HG03378 (cell line): ENCODE measurements around the gene FXYD3.
"Not testable (repeated sequence)": the region's sequence is repeated elsewhere in the genome, so short reads cannot be mapped to it uniquely, and the experiment has no call there.

ENCODE experiments used
- ATAC-seq: cut with Tn5 transposase; IDR thresholded peaks from one replicate; pipeline ENCODE4 v1.9.1; 2021; ENCODE audit warnings: mild to moderate bottlenecking, moderate library complexity; ENCODE audit not compliant: unreplicated experiment

FXYD3 gene

GRCh38 chr19:35123573-35123972 lies 8.0 kb downstream of the FXYD3 start:
- ATAC-seq: no peak

DNA sequence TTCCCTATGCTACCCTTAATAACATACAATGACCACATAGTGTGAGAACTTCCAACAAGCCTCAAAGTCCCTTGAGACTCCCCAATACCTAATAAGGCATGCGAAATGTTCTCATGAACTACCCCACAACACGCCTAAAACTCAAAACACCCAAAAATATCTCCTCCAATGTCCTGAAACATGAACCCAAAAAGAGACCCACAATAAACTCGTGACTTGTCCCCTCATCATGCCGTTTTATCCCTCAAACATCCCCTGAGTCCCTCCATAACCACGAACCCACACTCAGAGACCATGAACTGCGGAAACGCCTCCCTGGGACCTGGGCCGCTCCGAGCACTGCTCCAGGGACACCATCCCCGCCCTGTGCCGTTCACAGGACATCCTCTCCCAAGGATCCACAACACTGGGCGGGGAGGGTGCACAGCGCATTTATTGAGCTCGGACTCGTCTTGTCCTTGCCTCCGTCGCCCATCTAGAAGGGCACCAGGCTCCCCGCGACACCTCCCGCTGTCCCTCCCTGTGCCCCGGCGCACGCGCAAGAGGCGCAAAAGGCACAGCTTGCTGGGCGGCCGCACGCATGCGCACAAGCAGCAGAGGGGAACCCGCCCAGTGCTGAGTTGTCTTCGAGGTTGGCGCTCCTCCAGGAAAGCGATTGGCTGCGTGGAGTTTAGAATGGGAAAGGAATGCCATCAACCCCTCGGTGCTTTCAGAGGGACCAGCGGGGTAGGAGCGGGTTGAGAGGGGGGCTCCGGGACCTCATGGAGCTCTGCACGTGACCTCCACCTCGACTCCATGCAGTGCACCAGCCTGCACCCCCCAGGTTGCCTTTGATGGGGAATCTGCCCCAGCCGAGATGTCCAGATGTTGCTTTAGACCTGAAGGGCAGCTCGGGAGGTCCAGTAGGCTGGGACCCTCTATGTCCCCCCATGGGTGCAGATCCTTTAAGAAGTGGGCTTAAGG lies 8.8 kb downstream of the FXYD3 start:
- ATAC-seq: no peak

- no peak for ATAC-seq
These were observed 9.7 kb downstream of the FXYD3 start for GRCh38 chr19:35125270-35125717.

- no peak for ATAC-seq
These were observed 10.4 kb downstream of the FXYD3 start for GRCh38 chr19:35125749-35126623.

- no peak for ATAC-seq
These were observed 11.0 kb downstream of the FXYD3 start for GRCh38 chr19:35126624-35126959.

GRCh38 chr19:35127871-35128270 lies 12.2 kb downstream of the FXYD3 start:
- ATAC-seq: no peak

DNA sequence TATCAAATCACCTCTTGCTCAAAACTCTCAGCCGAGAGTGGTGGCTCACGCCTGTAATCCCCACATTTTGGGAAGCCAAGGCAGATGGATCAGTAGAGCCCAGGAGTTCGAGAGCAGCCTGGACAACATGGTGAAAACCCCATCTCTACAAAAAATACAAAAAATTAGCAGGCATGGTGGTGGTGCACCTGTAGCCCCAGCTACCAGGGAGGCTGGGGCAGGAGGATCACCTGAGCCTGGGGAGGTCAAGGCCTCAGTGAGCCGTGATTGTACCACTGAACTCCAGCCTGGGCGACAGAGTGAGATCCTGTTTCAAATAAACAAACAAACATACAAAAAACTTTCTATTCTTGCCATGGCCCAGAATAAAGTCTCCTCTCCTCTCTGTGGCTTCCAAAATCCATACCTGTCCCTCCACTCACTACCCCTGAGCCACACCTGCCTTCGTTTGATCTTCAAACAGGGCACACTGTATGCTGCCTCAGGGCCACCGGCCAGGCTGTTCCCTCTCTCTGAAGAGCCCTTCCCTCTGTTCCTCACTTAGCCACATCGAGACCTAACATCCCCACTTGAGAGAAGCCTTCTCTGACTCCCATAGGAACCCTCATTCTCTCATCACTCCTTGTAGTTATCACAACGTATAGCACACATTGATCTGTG lies 12.9 kb downstream of the FXYD3 start:
- no peak for ATAC-seq

- not testable (repeated sequence) for ATAC-seq
These were observed 14.2 kb downstream of the FXYD3 start for GRCh38 chr19:35129724-35130274.

GRCh38 chr19:35130761-35131720 lies 15.4 kb downstream of the FXYD3 start:
- ATAC-seq: no peak

- no peak for ATAC-seq
These were observed 16.6 kb downstream of the FXYD3 start for GRCh38 chr19:35132254-35132653.

DNA sequence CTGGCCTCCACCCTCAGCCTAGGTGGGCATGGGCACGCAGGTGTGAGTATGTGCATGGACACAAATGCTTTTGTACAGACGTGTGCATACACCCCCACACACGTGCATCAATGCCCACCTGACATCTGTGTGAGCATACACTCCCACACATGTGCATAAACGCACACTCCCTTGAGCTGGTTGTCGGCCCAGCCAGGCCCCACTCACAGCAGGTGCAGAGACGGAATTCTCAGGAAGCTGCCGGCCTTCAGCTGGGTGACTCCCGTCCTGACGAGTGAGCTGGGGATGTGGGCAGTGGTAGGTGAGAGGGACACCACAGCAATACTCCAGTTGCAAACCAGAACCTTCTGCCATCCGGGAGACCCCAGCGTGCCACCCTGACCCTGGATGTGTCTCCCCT lies 18.2 kb downstream of the FXYD3 start:
- no peak for ATAC-seq

- ATAC-seq: no peak
These were observed 19.1 kb downstream of the FXYD3 start, which contains the start of gene LGI4 for GRCh38 chr19:35134601-35135242. Gene LGI4 (minus strand): TSS chr19:35135059. CDS start chr19:35134680, 379 bp downstream.

- no peak for ATAC-seq
These were observed 19.8 kb downstream of the FXYD3 start for GRCh38 chr19:35135389-35135909.

GRCh38 chr19:35136231-35136630 lies 20.6 kb downstream of the FXYD3 start:
- no peak for ATAC-seq

DNA sequence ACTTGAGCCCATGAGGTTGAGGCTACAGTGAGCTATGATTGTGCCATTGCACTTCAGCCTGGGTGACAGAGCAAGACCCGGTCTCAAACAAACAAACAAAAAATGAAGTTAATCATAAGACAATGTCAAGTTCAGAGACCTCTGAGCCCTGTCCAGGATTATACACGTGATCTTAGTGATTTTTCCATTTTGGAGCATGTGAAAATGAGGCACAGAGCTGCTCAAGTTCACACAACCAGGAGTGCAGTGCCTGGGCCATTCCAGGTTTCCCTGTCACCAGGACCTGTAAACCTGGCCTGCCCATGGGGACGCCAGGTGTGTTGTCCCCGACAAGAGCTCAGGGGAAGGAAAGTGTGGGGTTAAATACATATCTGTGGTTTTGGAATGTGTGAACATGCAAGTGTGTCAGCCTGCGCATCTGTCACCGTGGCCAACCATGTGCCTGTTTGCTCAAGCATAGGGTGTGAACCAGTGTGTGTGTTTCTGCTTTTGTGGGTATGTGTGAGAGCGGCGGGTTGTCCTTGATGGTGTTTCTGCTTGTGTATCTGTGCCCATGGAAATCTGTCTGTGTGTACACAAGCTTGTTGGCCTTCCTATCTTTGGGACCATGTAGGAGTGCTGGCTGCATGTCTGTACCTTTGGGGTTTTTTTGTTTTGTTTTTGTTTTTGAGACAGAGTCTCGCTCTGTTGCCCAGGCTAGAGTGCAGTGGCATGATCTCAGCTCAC lies 21.5 kb downstream of the FXYD3 start:
- ATAC-seq: no peak

DNA sequence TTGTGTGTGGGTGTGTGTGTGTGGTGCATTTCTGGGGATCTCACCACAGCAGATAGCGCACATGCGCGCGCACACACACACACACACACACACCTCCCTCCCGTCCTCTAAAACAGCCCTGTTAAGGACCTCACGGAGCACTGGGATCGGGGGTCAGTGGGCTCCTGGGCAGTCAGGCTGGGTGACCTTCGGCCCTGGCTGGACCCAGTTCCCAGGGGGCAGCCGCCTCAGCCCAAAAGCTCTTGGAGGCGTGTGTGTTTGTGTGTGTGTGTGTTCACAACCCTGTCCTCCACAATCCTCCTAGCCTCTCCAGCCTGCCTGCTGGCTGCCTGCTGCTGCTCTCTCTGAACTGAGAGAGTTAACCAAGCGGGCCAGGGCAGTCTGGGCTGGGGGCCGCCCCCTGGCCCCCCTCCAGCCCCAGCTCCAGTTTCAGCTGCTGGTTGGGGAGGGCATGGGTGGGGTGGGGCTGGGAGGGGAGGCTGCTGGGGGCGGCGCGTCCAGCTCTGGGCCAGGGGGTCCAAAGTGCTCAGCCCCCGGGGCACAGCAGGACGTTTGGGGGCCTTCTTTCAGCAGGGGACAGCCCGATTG lies 22.8 kb downstream of the FXYD3 start, which contains the start of gene FXYD1:
TSS of gene FXYD1 (plus strand) at position 520 of the 588 bp plus-strand sequence. CDS start 1,256 bp downstream, outside the sequence.
- ATAC-seq: no peak

DNA sequence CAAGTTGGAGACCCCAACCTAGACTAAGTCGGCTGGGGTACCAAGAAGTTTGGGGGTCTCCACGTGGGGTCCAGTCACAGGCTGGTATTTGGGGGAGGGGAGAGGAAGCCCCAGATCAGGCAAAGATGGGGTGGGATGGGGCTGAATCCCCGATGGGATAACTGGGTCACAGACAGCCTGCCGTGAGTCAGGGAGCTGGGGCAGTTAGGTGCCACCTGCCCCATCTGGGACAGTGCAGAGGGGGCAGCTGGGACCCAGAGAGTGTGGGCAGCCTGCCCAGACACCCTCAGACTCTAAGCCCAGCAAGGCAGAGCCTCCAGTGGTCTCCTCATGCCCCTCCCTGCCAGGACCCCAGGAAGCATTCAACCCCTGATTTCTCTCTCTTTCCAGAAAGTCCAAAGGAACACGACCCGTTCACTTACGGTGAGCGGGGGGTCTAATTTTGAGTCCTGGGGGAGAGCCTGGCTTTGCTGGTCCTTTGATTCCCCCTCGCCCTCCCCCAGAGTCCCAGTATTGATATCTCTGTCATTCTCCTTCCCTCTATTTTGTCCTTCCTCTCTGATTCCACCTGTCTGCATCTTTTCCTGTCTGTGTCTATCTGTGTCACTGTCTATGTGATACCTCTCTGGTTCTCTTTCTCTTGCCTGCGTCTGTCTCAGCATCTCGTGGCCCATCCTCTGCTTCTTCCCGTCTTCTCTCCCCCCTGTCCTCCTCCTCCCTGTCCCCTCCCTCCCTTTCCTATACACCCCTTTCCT lies 24.8 kb downstream of the FXYD3 start:
- no peak for ATAC-seq
